HG03565 (cell line): Measurements from ENCODE around the gene ATG4C.
A peak's percentile ranks its signal among the peaks of the same experiment; 100 is the strongest.
"Not testable (repeated sequence)": the region's sequence is repeated elsewhere in the genome, so short reads cannot be mapped to it uniquely, and the experiment has no call there.

Experiments
- ATAC-seq: cut with Tn5 transposase; IDR thresholded peaks from one replicate; pipeline ENCODE4 v1.9.1; 2021; ENCODE audit warnings: mild to moderate bottlenecking, moderate library complexity; ENCODE audit not compliant: unreplicated experiment

ATG4C gene

DNA sequence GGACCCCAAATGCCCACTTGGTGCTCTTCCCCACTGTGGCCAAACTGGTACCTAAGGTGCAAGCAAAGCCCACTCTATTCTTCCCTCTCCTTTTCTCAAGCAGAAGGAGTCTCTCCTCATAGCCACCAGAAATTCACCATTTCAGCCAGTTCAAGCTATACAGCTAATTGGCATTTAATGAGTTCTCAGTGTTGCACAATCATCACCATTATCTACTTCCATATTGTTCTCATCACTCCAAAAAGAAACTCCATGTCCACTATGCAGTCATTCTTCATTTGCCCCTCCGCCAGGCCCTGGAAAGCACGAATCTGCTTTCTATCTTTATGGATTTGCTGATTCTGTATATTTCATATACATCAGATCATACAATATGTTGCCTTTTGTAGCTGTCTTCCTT, 9.9 kb upstream of the ATG4C start:
- no peak for ATAC-seq

DNA sequence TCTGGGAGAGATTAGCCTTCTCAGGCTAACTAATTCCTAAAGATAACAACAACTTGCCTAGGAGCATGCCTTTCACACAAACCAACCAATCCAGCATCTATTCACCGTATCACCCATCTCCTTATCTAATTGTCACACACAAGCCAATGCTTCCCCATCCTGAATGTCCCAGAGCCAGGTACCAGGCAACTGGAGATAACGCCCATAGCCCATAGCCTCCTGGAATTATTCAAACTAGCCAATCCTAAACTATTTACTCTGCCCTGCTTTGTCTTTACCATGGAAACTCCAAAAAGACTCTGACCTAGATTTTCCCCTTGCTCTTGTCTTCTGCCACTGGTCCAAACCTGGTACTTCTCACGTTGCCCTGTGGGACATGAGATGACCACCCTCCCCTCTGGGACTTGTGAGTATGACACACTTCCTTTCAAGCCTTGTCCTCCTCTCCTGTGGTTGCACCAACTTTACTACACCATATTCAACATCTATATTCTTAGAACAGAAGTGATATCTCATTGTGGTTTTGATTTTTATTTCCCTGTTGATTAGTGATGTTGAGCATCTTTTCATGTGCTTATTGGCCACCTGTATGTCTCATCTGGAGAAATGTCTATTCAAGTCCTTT, 8.8 kb upstream of the ATG4C start:
- no peak for ATAC-seq

DNA sequence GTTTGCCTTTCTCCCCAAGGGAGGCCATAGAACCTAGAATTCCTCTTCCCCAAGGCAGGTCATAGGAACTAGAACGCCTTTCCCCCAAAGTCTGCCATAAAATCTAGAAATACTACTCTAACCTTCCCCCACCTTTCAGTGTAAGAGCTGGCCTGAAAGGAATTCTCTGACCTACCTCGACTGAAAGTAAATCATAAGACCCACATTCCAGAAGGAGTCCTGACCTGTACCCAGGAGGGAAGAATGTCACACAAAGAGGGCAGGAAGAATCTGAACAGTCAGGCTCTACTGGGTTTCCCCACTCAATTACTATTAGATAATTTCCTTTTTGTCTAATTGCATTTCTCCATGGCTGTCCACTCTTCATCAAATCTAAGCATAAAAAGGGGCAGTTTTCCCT, 5.7 kb upstream of the ATG4C start:
- no peak for ATAC-seq

DNA sequence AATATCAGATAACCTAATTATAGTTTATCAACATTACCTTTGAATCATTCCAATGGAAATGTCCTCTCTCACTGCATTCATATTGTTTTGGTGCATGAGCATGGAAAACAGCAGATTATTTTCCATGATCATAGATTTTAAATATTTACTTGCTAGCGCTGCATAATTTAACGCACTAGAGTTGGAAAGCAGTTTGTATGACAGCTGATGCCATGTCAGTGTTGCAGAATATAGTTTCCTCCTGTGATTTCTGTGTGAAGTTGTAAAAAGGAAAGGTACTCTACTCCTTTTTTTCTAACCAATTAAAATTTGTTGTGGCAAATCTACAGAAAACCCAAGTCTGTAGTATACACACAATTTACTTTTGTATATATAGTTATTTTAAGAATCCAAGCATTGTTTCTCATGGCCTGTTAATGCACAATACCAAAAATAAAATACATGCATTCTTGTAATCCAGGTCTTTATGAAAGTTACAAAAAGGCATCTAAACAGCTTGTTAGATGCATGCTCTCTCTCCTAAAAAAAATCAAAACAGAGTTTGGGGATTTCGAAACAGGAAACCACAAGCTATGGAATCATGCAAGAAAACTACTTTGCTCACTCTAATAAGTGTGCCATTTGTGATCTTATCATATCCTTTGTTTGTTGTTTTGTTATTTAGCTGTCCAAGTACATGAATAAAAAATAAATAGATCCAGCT, 1.9 kb upstream of the ATG4C start:
- ATAC-seq = no peak

DNA sequence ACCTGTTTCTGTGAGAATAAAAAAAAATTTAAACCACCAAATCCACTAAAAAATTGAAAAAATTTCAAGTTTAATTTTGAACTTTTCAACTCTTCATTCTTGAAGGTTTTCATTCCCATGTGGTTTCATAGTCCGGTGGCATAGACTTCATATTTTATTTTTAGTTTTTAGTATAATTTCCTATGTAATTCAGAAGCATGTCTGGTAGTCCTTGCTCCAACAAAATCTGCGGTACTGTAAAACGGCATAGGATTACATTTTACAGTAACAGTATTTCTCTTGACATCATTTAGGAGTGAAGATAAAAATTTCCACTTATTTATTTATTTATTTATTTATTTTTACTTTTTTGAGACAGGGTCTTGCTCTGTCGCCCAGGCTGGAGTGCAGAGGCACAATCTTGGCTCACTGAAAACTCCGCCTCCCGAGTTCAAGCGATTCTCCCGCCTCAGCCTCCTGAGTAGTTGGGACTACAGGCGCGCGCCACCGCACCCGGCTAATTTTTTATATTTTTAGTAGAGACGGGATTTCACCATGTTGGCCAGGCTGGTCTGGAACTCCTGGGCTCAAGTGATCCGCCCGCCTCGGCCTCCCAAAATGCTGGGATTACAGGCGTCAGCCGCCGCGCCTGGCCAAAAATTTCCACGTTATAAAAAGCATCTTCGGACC, 1.3 kb upstream of the ATG4C start:
- not testable (repeated sequence) for ATAC-seq

DNA sequence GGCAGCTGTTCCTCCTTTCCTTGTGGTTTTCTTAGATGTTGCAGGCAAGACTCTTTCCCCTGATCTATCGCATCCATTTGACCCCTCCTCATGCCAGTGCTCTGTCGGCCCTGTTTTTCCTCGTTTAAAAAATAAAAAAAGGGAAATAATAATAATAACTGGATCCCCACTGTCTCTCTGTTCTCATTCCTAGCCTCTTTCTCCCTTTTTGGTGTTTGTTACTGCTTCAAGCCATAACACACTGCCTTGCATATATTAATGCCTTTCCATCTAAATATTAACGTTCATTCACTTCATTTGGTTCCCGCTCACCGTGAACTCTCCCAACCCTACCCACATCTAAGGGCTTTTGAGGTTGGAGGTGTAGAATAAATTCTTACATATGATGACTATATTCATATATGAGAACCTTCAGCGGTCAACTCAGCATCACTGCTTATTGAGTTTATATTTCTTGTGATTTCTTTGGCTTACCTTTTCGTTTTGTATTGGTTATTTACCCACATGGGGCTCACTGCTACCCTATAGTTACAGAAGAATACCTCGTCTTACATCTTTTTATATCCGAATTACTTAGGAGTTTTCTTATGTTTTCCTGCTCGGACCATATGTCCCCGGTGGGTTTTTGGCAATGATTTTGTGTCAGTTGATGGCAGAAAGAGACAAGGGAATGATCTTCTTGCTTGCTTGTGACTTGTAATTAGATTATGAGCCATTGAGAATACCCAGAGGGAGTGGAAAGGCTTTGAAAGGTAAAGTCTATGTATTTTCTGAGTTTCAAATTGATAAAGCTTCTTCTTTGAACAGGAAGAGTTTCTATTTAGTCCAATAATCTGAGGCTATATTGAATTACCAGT, 805 bp downstream of the ATG4C start:
- ATAC-seq = peak; percentile 13

DNA sequence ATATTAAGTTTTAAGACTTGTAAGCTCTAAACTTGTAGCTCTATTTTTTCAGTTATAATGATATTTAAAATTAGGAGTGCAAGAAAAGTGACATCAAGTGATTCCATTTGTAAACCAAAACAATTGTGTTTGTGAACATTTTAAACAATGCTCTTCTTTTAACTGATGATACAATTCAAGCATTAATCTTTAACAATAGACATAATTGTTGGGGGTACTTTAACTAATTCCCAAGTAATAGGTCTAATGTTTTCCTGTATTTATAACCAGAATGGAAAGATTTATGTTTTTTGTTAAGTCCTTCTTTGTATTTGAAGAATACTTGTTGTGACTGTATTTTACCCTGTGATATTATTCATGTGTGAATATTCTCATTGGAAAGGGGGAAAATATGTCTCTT, 6.8 kb downstream of the ATG4C start:
- ATAC-seq = no peak

DNA sequence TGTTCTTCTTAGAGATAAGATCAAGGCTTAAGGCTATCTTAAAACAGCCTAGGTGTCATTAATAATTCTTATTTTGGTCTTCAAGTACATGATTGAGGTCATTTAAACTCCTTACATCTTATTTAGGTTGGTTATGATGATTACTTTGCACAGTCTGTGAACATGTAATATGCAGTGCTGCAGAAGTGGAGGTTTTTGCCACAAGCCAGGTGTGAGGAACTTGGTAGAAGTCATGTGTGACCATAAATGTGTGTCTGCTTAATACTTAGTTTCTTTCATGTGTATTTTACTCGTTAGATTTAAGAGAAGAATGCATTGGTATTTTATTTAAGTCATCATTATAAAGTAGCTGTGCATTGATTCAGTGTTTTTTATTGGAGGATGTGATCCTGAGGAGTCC, 10.1 kb downstream of the ATG4C start:
- ATAC-seq = no peak

DNA sequence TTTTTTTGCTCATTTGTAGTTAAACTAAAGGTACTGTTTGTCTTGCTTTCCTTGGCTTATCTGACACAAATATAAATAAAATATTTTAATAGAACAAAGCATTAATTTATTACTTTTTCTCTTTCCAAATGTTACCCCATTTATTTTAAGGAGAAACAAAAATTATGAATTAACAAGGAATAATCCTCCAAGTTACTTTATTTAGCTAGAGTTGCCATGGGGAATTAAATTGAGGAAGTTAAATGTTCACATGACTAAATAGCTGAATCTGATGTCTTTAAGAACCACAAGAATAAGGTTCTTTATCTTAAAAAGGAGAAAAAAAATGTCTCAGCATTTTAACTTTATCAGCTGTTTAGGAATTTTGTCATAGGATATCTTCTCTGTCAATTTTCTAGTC, 12.3 kb downstream of the ATG4C start:
- no peak for ATAC-seq

DNA sequence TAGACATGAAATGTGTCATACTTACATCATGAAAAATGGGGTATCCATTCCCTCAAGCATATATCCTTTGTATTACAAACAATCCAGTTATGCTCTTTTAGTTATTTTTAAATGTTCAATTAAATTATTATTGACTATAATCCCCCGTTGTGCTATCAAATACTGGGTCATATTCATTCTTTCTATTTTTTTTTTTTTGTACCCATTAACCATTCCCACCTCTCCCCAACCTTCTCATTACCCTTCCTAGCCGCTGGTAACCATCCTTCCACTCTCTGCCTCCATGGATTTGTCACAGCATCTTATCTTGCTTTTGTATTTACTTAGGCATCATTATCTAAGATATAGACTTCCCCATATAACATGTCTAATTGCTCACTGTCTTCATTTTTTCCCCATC, 15.8 kb downstream of the ATG4C start:
- no peak for ATAC-seq

DNA sequence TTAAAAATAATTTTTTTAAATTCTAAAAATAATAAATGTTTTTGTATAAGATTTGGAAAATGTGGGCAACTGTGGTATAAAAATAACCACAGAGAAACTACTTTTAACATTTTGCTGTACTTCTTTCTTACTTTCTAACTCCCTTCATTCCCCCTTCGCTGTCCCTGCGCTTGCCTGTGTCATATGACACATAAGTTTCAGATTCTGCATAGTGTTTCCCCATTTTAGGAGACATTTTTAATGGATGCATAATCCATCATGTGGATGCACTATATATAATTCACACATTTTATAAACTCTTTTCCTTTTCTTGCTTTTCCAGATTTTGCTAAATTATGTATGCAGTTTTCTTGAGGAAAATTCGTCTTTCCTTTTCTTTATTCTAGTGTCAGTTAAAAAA, 16.3 kb downstream of the ATG4C start:
- peak; percentile 21 for ATAC-seq

DNA sequence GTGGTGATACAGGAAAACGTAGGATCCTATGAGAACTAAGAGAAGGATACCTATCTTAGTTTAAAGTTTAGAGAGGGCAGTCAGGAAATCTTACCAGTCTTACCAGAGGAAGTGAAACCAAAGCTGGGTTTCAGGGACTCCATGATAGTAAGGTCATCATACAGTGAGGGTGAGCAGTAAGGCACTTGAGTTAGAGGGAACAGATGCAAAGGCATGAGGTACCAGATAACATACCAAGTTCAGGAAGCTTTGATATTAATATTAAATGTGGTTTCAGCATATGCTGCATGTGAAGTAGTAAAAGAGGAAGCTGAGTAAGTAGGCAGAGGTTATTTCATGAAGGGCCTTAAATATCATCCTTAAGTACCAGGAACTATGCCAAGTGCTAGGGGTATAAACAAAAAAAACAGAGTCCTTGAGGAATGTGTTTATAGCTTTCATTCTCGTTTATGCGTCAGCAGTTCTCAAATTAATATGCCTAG, 16.9 kb downstream of the ATG4C start:
- peak; percentile 99 for ATAC-seq

DNA sequence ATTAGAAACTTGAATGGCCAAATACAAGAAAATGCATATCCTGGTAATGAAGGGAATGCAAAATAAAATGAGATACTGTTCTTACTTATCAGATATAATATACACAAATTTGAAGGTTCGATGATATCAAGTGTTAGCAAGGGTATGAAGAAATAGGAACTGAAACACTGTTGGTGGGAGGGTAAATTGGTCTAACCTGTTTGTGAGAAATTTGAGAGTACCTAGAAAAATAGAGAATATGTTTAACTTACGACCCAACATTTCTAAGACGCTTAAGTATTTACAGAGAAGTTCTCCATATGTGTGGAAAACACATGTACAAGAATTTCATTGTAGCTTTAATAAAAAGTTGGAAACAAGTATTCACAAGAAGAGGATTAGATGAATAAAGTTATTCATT, 25.9 kb downstream of the ATG4C start:
- ATAC-seq = peak; percentile 34

DNA sequence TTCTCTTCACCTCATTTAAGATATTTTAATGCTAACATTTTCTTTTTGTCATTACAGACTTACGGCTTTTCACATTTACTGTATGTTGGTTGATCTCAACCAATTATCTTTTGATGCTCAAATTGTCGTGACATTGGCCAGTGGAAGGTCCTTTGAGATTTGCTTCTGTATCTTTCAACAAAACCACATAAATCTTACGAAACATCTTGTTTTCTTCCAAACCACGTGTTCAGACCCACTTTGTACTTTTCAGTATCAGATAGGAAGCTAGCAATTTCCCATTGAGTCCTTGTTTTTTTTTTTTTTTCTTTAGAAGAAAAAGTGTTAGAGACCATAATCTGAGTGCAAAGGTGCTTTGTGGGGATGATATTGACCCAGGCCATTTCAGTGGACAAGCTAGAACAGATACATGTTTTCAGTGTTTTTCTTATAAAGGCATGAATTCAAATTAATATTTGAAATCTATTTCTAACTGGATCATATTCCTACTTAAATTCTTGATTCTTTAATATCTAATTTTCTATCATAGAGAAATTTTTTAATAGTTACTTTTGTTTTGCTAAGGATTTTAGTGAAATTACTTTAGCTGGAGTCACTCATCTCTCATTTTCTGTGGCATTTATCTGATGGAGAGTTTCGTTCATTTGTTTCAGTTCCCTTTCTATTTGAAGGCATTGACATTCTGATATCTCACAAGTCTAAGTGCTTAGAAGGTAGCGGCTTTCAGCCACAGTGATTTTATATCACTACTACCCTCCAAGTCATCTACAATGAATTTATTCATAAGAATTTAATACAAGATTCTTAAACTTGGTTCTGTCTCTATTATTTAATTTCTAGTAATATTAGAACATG, 26.7 kb downstream of the ATG4C start:
- ATAC-seq = peak; percentile 95

DNA sequence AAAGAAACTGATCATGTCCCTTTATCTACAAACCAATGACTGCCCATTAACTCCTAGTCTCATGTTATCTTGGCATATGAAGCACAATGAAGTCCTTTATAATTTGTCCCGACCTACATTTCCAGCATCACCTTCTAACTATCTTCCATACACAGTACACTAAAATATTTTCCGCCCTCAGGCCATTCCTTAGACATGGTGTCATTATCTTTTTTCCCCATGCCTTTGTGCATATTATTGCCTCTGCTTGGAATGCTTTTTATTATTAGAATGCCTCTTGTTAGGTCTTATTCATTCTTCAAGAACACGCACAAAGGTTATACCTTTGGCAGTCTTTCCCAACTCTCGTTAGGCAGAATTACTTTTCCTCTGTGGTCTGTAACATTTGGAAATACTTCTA, 39.6 kb downstream of the ATG4C start:
- ATAC-seq = no peak

DNA sequence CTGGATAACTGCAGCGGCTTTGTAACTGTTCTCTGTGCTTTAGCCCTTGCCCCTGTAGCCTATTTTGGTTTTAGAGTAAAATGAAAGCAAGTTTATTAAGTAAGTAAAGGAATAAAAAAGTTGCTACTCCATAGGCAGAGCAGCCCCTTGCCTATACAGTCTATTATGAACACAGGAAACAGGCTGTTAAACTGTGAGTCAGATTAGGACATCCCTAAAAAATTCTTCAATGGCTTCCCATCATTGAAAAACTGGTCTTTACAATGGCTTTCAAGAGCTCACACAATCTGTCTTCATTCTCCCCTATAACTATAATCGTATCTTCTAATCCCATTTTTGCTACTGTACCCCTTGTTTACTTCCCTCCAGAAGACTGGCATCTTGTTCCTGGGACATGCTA, 43.0 kb downstream of the ATG4C start:
- no peak for ATAC-seq

DNA sequence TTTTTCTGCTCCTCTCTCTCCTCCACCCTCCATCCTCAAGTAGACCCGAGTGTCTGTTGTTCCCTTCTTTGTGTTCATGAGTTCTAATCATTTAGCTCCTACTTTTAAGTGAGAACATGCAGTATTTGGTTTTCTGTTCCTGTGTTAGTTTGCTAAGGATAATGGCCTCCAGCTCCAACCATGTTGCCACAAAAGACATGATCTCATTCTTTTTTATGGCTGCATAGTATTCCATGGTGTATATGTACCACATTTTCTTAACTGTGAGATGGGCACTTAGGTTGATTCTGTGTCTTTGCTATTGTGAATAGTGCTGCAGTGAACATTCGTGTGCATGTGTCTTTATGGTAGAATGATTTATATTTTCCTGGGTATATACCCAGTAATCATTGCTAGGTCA, 43.9 kb downstream of the ATG4C start:
- not testable (repeated sequence) for ATAC-seq

DNA sequence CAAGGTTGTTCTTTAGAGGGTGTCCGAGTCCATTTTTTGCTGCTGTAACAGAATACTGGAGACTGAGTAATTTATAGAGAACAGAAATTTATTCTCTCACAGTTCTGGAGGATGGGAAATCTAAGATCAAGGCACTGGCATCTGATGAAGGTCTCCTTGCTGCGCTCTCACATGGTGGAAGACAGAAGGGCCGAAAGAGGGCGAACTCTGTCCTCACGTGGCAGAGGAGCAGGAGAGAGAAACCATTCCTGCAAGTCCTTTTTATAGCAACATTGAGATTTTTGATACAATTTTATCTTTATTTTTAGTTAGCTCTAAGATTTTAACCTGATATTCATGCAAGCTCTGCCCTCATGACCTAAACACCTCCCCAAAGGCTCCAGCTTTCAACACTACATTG, 48.3 kb downstream of the ATG4C start:
- no peak for ATAC-seq

DNA sequence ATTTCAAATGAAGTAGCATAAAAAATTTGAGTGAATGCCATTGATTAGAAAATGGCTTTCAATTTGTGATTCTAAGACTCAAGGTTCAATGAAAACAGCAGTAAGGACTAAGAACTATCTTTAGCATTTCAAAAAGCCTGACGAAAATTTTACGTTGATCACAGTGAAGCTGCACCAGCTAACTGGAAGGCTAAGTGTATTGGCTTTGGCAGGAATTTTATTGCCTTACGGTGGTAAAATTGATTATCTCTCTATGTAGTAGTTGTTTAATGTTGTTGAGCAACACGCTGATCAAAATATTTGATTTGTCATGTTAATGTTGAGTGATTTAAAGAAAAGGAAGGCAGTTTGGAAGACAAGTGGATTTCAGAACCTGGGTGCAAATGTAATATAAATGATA, 49.6 kb downstream of the ATG4C start:
- no peak for ATAC-seq

DNA sequence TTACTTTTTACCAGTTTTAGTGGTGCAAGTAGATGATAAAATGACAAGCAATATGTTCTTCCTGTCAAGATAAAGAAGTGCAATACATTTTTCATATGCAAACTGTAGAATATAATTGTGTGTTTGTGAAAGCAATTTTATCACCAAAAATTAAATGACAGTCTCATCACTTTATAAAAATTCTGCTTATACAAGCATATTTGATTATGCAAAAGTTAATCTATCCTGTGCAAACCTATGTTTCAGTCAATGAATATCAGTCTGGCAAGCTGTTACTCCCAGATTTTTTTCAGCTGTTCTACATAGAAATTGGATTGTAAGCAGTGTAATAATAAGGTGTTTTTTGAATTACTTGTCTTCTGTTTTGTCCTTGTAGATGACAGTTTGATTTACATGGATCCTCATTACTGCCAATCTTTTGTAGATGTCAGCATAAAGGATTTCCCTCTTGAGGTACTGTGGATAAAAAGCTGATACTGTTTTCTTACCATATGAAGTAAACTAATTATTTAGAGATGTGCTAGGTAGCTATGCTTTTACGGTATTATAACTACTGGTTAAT, 50.5 kb downstream of the ATG4C start:
- no peak for ATAC-seq
